HepG2 (cell line): ENCODE results near the gene NOS1. TPM values are rescaled to one million over a fixed set of nuclear protein-coding genes. Genes with fewer than 3 reads are reported as not detected.
A peak's percentile ranks its signal among the peaks of the same experiment; 100 is the strongest.

ENCODE experiments used
- ATAC-seq: fragments of 200-7000 bp; cut with Tn5 transposase; 3 replicates; pipeline ENCODE4 v1.9.1; 2020; ENCODE audit warnings: mild to moderate bottlenecking, moderate library complexity
- BruUV-seq: library from RNA; stranded (reverse); fragments of 400-500 nt; replicated peaks from 2 replicates; lab custom pipeline; 2021; lab: Mats Ljungman, UMichigan
- CTCF ChIA-PET: fragments of 300-600 bp; formaldehyde crosslinking; extraction: SDS; loops from one replicate; lab custom pipeline; 2021; ENCODE audit warnings: low total read pairs, inconsistent platforms, low intra/inter-chr PET ratio; lab: Yijun Ruan, JAX
- POLR2A ChIA-PET: fragments of 350-600 bp; sonication (Branson Sonifier 250); formaldehyde crosslinking; loops from one replicate; lab custom pipeline; 2020; ENCODE audit warnings: antibody characterized with exemption, inconsistent platforms; lab: Yijun Ruan, JAX
- DNase-seq: peaks from one replicate; pipeline ENCODE4 v3.0.0-alpha.2; 2015; ENCODE audit warnings: low spot score
- FAIRE-seq: peaks from 3 replicates; lab custom pipeline; 2011; peaks lifted over from hg19 to GRCh38; lab: Jason Lieb, UNC
- H2AFZ ChIP-seq: one replicate; pipeline ENCODE4 v1.6.1; 2011; ENCODE audit warnings: low read length, inconsistent platforms
- H3K27ac ChIP-seq: fragments of 300-600 bp; 3 replicates; pipeline ENCODE4 v1.8.0; 2011; ENCODE audit warnings: mixed run types, mild to moderate bottlenecking, mixed read lengths, low read length, inconsistent platforms; ENCODE audit not compliant: insufficient read depth; ENCODE audit errors: extremely low read length
- H3K27me3 ChIP-seq, 2 experiments: fragments of 200-600 bp in 1 of 2; 2 replicates in 1 of 2; 3 replicates in 1 of 2; pipeline versions ENCODE4 v1.6.0 to v1.8.0; 2011; ENCODE audit warnings: low read length in 2 of 2, mild to moderate bottlenecking in 2 of 2, moderate library complexity in 2 of 2, inconsistent platforms in 1 of 2; ENCODE audit not compliant: insufficient read depth in 2 of 2, control insufficient read depth in 1 of 2
- H3K36me3 ChIP-seq, 2 experiments: fragments of 200-600 bp in 1 of 2; replicated peaks in 1 of 2; 2 replicates in 1 of 2; 3 replicates in 1 of 2; pipeline versions ENCODE4 v1.5.1 to v1.8.0; 2011; ENCODE audit warnings: low read length in 2 of 2, inconsistent platforms in 1 of 2; ENCODE audit not compliant: insufficient read depth in 2 of 2, control insufficient read depth in 1 of 2
- H3K4me1 ChIP-seq: 2 replicates; pipeline ENCODE4 v1.5.1; 2012; ENCODE audit warnings: low read length, inconsistent platforms; ENCODE audit not compliant: insufficient read depth
- H3K4me2 ChIP-seq: 2 replicates; pipeline ENCODE4 v1.6.0; 2011; ENCODE audit warnings: low read depth, low read length, inconsistent platforms
- H3K4me3 ChIP-seq, 3 experiments: fragments of 200-600 bp in 1 of 3; sonication (generic), shearing (Covaris generic) in 1 of 3; replicated peaks in 1 of 3; 2 replicates each; pipeline ENCODE4 v1.5.1; 2011 to 2016; ENCODE audit warnings: low read length in 3 of 3, inconsistent platforms in 2 of 3, low read depth in 2 of 3, mild to moderate bottlenecking in 2 of 3, control low read depth in 1 of 3, mixed read lengths in 1 of 3; ENCODE audit not compliant: insufficient read depth in 1 of 3
- H3K79me2 ChIP-seq: one replicate; pipeline ENCODE4 v1.6.1; 2011; ENCODE audit warnings: low read length, inconsistent platforms; ENCODE audit not compliant: insufficient read depth
- H3K9ac ChIP-seq: 2 replicates; pipeline ENCODE4 v1.6.0; 2011; ENCODE audit warnings: mild to moderate bottlenecking, low read depth, low read length, inconsistent platforms; ENCODE audit not compliant: insufficient read depth
- H3K9me3 ChIP-seq: 2 replicates; pipeline ENCODE4 v1.5.1; 2012; ENCODE audit warnings: mild to moderate bottlenecking, low read length
- H4K20me1 ChIP-seq: 2 replicates; pipeline ENCODE4 v1.6.0; 2011; ENCODE audit warnings: inconsistent platforms, mild to moderate bottlenecking, low read length, moderate library complexity; ENCODE audit not compliant: insufficient read depth
- CCAR2 ChIP-seq: fragments of 200-400 bp; formaldehyde crosslinking; optimal IDR thresholded peaks from 2 replicates; pipeline ENCODE3; 2018; ENCODE audit warnings: low read depth, mild to moderate bottlenecking, low read length, moderate library complexity
- CTCF ChIP-seq: sonication (generic); formaldehyde crosslinking; IDR thresholded peaks from 2 replicates; pipeline ENCODE4 v1.5.0; 2020; ENCODE audit warnings: mild to moderate bottlenecking, missing genetic modification reagents, moderate library complexity
- HNF1B ChIP-seq: sonication (generic); formaldehyde crosslinking; IDR thresholded peaks from 2 replicates; pipeline ENCODE4 v1.5.1; 2020; ENCODE audit warnings: mild to moderate bottlenecking, moderate library complexity, missing genetic modification reagents
- KDM2A ChIP-seq: sonication (generic); formaldehyde crosslinking; IDR thresholded peaks from 2 replicates; pipeline ENCODE4 v1.4.0; 2020; ENCODE audit warnings: low read depth, missing genetic modification reagents, borderline replicate concordance
- KLF9 ChIP-seq: IDR thresholded peaks from 2 replicates; pipeline ENCODE4 v1.6.1; 2016; ENCODE audit warnings: low read depth
- NFKB2 ChIP-seq: sonication (generic); formaldehyde crosslinking; IDR thresholded peaks from 2 replicates; pipeline ENCODE4 v1.4.0; 2020; ENCODE audit warnings: missing genetic modification reagents, borderline replicate concordance
- RAD21 ChIP-seq: fragments of 450-650 bp; formaldehyde crosslinking; IDR thresholded peaks from 2 replicates; pipeline ENCODE4 v1.5.0; 2020; ENCODE audit warnings: mild to moderate bottlenecking
- SMC3 ChIP-seq: IDR thresholded peaks from 2 replicates; pipeline ENCODE4 v1.6.1; 2011; ENCODE audit warnings: low read length, improper control_type of control experiment
- STAG1 ChIP-seq: sonication (generic); formaldehyde crosslinking; IDR thresholded peaks from 2 replicates; pipeline ENCODE4 v1.4.0; 2020; ENCODE audit warnings: missing genetic modification reagents
- XRCC5 ChIP-seq: fragments of 200-400 bp; formaldehyde crosslinking; optimal IDR thresholded peaks from 2 replicates; pipeline ENCODE3; 2017; ENCODE audit warnings: mild to moderate bottlenecking, low read length
- WGBS: methylation state at CpG from one replicate; pipeline ENCODE4 v1.1.6; 2017; ENCODE audit warnings: low lambda C conversion rate; 5-methylcytosine and 5-hydroxymethylcytosine counted together
- in situ Hi-C: cut with HindIII; loops from 2 replicates; pipeline ENCODE4 v1.10.0; 2017; ENCODE audit warnings: low pct_unique_long_range_greater_than_20kb; ENCODE audit not compliant: extremely low pct_ligation_motif_present
- intact Hi-C: fragments of 100-400 bp; cut with micrococcal nuclease; formaldehyde crosslinking; loops from one replicate; pipeline ENCODE4 v1.10.0; 2022; ENCODE audit not compliant: unreplicated experiment
- polyA plus RNA-seq, 8 experiments: library from polyadenylated mRNA; depleted of rRNA in 3 of 8; stranded (reverse) in 7 of 8; unstranded in 1 of 8; fragments of >200 nt; fragmentation: Illumina TruSeq in 4 of 8; extraction: Trizol in 4 of 8; gene quantifications; 2 replicates each; pipeline versions ENCODE4 v1.2.1 to v1.2.3, GENCODE V29; 2011 to 2016; ENCODE audit warnings: low read depth in 4 of 8, missing spikeins in 1 of 8, mixed read lengths in 1 of 8; ENCODE audit not compliant: insufficient read depth in 1 of 8
- total RNA-seq, 5 experiments: library from RNA; depleted of rRNA; stranded (reverse); fragments of >200 nt; fragmentation: Illumina TruSeq; extraction: Trizol; gene quantifications; 2 replicates each; pipeline ENCODE4 v1.2.3, GENCODE V29; 2016; ENCODE audit warnings: low read depth in 1 of 5

The NOS1 gene
- total and polyA plus RNA-seq, 2 of the 13 experiments (the other 11 are each of a cell fraction or from before 2014, with no cell fraction given) = not detected

GRCh38 chr12:117367006-117367638 lies 5.7 kb upstream of the NOS1 start:
- FAIRE-seq = peak; percentile 82
- CTCF ChIA-PET = interaction anchor here (1.0 to 3.9 kb wide), 5 partner anchors 221 to 487 kb away, joined by 3 to 63 read pairs (median 9); no protein-coding TSS in a partner anchor

More at GRCh38 chr12:117367006-117367638, 5.7 kb upstream of the NOS1 start:
- TF ChIP-seq HNF1B (CRISPR knock-in tag) (peak; percentile 47; the same call in 1 of the 2 replicates), XRCC5 (peak; percentile 62), CCAR2 (no peak), SMC3 (peak; percentile 93), KDM2A (CRISPR knock-in tag) (0 out of 2 replicates have a peak, but pooled peaks have one; percentile 27), NFKB2 (CRISPR knock-in tag) (no peak), CTCF (CRISPR knock-in tag) (peak; percentile 90), STAG1 (peak; percentile 91), RAD21 (CRISPR knock-in tag) (peak; percentile 80), KLF9 (CRISPR knock-in tag) (no peak)
- TF ChIP-seq, all 625 proteins: peak for 7
- in situ Hi-C loops = loop anchor here (5.0 to 10.0 kb wide), 2 partner anchors 220 to 308 kb away; no protein-coding TSS in a partner anchor
- Histone ChIP-seq H3K4me1 (no peaks in the 10 kb centered on the region), H3K4me3 (no peak overlapping the region), H4K20me1 (no peaks in the 10 kb centered on the region), H3K36me3 (no peaks in the 10 kb centered on the region), H3K27ac (no peak overlapping the region), H2AFZ (no peak overlapping the region), H3K9ac (no peak overlapping the region), H3K4me2 (no peak overlapping the region), H3K79me2 (no peaks in the 10 kb centered on the region), H3K27me3 (peaks cover 4 to 13% of the 10 kb centered on the region in 2 experiments; a peak in 3 of 5 replicates), H3K9me3 (no peaks in the 10 kb centered on the region)
- WGBS = 0% methylated on average over 8 of the region's 12 CpGs
- intact Hi-C loops = loop anchor here (1.0 kb wide), 1 partner anchor 220 kb away; no protein-coding TSS in a partner anchor
- peak; percentile 63 for DNase-seq
- POLR2A ChIA-PET = interaction anchor here (1.1 kb wide), 1 partner anchor 222 kb away, joined by 3 read pairs; no protein-coding TSS in a partner anchor
- BruUV-seq = no TSS peak
- peak; percentile 87 for ATAC-seq
